ENCODE data around the gene FAM120B. TPM values are rescaled to one million over a fixed set of nuclear protein-coding genes. Genes with fewer than 3 reads are reported as not detected.
"Not testable (repeated sequence)": the region's sequence is repeated elsewhere in the genome, so short reads cannot be mapped to it uniquely, and the experiment has no call there.

Gene FAM120B
- total RNA-seq, 4 donors from 2014 or later = 21.8 to 25.7 (median 22.7) TPM

DNA sequence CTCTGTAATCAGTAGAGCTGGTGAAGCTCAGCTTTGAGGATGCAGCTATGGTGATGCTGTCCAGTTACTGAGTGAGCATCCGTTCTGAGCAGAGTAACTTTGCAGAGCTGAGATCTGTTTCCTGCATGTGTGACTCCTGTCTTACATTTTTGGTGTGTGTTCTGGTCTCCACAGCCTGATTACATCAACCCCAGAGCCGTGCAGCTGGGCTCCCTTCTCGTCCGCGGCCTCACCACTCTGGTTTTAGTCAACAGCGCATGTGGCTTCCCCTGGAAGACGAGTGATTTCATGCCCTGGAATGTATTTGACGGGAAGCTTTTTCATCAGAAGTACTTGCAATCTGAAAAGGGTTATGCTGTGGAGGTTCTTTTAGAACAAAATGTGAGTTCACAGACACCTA, 81.6 kb downstream of the FAM120B start:
- intact Hi-C loops (cut with DNase I; ENCODE audit: low total_unique reads) = no loop called here
- H3K4me3 ChIP-seq (ENCODE audit: low read depth, poor library complexity, severe bottlenecking) = no peak overlapping the region
- TF ChIP-seq, protein P1, sequence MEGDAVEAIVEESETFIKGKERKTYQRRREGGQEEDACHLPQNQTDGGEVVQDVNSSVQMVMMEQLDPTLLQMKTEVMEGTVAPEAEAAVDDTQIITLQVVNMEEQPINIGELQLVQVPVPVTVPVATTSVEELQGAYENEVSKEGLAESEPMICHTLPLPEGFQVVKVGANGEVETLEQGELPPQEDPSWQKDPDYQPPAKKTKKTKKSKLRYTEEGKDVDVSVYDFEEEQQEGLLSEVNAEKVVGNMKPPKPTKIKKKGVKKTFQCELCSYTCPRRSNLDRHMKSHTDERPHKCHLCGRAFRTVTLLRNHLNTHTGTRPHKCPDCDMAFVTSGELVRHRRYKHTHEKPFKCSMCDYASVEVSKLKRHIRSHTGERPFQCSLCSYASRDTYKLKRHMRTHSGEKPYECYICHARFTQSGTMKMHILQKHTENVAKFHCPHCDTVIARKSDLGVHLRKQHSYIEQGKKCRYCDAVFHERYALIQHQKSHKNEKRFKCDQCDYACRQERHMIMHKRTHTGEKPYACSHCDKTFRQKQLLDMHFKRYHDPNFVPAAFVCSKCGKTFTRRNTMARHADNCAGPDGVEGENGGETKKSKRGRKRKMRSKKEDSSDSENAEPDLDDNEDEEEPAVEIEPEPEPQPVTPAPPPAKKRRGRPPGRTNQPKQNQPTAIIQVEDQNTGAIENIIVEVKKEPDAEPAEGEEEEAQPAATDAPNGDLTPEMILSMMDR (IDR thresholded peaks at IDR 0.05) = no peak
- no peak for TF ChIP-seq POLR2A (IDR thresholded peaks at IDR 0.05)
- WGBS, 2 donors = 75 to 82% methylated on average over 8 of the region's 8 CpGs
- no peak for DNase-seq (ENCODE audit: low spot score in 2 of 2)

DNA sequence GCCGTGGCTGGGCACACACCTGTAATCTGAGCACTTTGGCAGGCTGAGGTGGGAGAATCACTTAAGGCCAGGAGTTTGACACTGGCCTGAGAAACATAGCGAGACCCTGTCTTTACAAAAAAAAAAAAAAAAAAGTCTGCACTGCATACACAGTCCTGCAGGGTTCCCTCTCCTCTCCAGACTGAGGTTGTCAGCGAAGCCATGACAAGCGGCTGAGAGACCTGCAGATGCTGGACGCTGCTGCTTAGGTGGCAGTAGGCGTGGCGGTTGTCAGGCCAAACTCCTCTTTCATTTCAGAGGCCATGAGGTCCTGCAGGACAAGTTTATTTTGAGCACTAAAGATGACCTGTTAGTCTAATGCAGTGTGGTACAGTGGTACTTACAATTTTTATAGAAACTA, 86.5 kb downstream of the FAM120B start:
- WGBS, 2 donors = 93 to 96% methylated on average over 7 of the region's 7 CpGs
- DNase-seq (ENCODE audit: low spot score in 2 of 2) = no peak
- intact Hi-C loops (cut with DNase I; ENCODE audit: low total_unique reads) = no loop called here
- TF ChIP-seq, protein P1 (IDR thresholded peaks at IDR 0.05) = no peak
- H3K4me3 ChIP-seq (ENCODE audit: low read depth, poor library complexity, severe bottlenecking) = no peak overlapping the region

DNA sequence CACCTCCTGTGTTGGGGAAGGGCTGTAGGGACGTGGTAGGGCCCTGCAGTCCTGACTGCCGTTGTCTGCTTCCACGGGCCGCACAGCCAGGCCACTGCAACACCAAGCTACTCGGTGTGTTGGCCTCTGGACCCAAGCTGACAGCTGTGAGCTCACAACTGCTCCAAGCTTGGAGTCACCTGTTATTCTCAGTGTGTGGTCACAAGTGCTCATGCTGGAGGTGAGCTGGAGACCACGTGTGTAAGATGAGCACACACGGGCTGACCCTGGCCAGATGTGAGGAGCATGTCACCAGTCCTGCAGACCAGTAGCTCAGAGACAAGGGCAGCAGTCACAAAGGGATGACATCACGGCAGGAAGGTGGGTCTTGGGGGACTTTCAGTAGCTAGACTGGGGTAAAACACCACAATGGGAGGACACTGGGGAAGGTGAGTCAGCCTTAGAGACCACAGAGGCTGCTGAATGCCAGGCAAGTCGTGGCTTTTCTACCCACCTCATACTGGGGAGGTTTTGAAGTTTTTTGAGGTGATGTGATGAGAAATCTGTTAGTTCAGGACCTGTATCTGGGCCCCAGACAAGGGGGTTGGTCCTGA, 87.3 kb downstream of the FAM120B start:
- intact Hi-C loops (cut with DNase I; ENCODE audit: low total_unique reads) = no loop called here
- WGBS, 2 donors = 96 to 97% methylated on average over 9 of the region's 9 CpGs
- no peak for TF ChIP-seq POLR2A (IDR thresholded peaks at IDR 0.05)
- TF ChIP-seq, protein P1 (IDR thresholded peaks at IDR 0.05) = no peak
- no peak overlapping the region for H3K4me3 ChIP-seq (ENCODE audit: low read depth, poor library complexity, severe bottlenecking)
- DNase-seq (ENCODE audit: low spot score in 2 of 2) = no peak

DNA sequence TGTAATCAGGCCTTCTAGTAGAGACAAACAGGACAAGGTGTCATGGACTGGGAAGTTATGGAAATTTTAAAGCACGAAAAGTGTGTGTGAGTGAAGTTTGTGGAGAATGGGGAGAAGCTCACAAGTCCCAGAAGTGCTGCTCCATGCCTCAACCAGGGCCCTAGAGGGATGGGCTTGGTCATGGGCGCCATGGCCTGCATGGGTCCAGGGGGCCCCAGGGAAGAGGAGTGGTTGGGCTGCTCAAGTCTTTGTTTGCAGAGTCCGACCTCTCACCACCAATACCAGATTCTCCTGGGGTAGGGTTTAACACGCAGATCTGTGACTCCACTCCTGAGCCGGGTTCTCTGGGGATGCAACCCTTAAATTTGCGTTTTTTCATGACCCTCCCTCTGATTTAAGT, 88.4 kb downstream of the FAM120B start:
- TF ChIP-seq POLR2A (IDR thresholded peaks at IDR 0.05) = no peak
- TF ChIP-seq, protein P1 (IDR thresholded peaks at IDR 0.05) = no peak
- no peak for DNase-seq (ENCODE audit: low spot score in 2 of 2)
- intact Hi-C loops (cut with DNase I; ENCODE audit: low total_unique reads) = no loop called here
- H3K4me3 ChIP-seq (ENCODE audit: low read depth, poor library complexity, severe bottlenecking) = no peak overlapping the region
- 95 to 97% methylated on average over 6 of the region's 6 CpGs for WGBS, 2 donors

DNA sequence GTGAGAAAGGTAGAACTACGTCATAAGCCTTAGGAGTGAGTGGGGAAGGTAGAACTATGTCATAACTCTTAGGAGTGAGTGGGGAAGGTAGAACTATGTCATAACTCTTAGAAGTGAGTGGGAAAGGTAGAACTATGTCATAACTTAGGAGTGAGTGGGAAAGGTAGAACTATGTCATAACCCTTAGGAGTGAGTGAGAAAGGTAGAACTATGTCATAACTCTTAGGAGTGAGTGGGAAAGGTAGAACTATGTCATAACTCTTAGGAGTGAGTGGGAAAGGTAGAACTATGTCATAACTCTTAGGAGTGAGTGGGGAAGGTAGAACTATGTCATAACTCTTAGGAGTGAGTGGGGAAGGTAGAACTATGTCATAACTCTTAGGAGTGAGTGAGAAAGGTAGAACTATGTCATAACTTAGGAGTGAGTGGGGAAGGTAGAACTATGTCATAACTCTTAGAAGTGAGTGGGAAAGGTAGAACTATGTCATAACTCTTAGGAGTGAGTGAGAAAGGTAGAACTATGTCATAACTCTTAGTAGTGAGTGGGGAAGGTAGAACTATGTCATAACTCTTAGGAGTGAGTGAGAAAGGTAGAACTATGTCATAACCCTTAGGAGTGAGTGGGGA, 92.3 kb downstream of the FAM120B start:
- DNase-seq (ENCODE audit: low spot score in 2 of 2); H3K4me3 ChIP-seq (ENCODE audit: low read depth, poor library complexity, severe bottlenecking); intact Hi-C loops (cut with DNase I; ENCODE audit: low total_unique reads): not testable (repeated sequence)
- WGBS, 2 donors = 88 to 92% methylated on average over 1 of the region's 1 CpG

DNA sequence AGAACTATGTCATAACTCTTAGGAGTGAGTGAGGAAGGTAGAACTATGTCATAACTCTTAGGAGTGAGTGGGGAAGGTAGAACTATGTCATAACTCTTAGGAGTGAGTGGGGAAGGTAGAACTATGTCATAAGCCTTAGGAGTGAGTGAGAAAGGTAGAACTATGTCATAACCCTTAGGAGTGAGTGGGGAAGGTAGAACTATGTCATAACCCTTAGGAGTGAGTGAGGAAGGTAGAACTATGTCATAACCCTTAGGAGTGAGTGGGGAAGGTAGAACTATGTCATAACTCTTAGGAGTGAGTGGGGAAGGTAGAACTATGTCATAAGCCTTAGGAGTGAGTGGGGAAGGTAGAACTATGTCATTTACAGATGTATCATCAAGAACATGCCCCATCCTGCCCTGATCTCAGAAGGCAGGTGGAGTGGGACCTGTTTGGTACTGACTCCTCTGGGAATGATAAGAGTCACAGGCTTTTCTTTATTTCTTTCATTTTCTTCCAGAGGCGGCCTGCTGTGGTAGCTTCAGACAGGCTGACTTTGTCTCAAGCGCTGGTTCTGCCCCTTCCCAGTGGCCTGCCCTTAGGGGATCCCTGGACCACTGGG, 93.5 kb downstream of the FAM120B start:
- H3K4me3 ChIP-seq (ENCODE audit: low read depth, poor library complexity, severe bottlenecking); intact Hi-C loops (cut with DNase I; ENCODE audit: low total_unique reads); DNase-seq (ENCODE audit: low spot score in 2 of 2): not testable (repeated sequence)
- WGBS, 2 donors = 42 to 64% methylated on average over 2 of the region's 2 CpGs
